Esophagus squamous epithelium (tissue), 5 donors: ENCODE data around the gene MYO18A. TPM values are rescaled to one million over a fixed set of nuclear protein-coding genes. Genes with fewer than 3 reads are reported as not detected.
"Not testable (repeated sequence)": the region's sequence is repeated elsewhere in the genome, so short reads cannot be mapped to it uniquely, and the experiment has no call there.

Experiments used
- DNase-seq: peaks from one replicate; lab custom pipeline; 2025; lab: John Stamatoyannopoulos, UW
- H3K27ac ChIP-seq, 4 donors: fragments of 200-600 bp; sonication (generic); one replicate each; pipeline ENCODE4 v1.5.1; 2016 to 2019; ENCODE audit warnings: mild to moderate bottlenecking in 1 of 4
- H3K27me3 ChIP-seq, 4 donors: fragments of 200-600 bp; sonication (generic); 1 replicate in 3 of 4; 2 replicates in 1 of 4; pipeline versions ENCODE4 v1.5.1 to v1.6.0; 2017 to 2021; ENCODE audit warnings: antibody characterized with exemption in 1 of 4
- H3K36me3 ChIP-seq, 3 donors: fragments of 200-600 bp; sonication (generic); one replicate each; pipeline ENCODE4 v1.5.1; 2016 to 2019
- H3K4me1 ChIP-seq, 3 donors: fragments of 200-600 bp; sonication (generic); one replicate each; pipeline ENCODE4 v1.5.1; 2017 to 2019
- H3K4me3 ChIP-seq, 4 donors: fragments of 200-600 bp; sonication (generic); 1 replicate in 3 of 4; 2 replicates in 1 of 4; pipeline ENCODE4 v1.5.1; 2016 to 2019; ENCODE audit warnings: mild to moderate bottlenecking in 2 of 4, moderate library complexity in 1 of 4
- H3K9me3 ChIP-seq, 3 donors: fragments of 200-600 bp; sonication (generic); one replicate each; pipeline ENCODE4 v1.5.1; 2016 to 2019
- POLR2A ChIP-seq, 4 donors: fragments of 450-650 bp; IDR thresholded peaks; one replicate each; pipeline ENCODE4 v1.6.1; 2017; ENCODE audit warnings: antibody characterized with exemption in 4 of 4, mild to moderate bottlenecking in 4 of 4, moderate library complexity in 3 of 4
- WGBS, 2 donors: methylation state at CpG; one replicate each; pipeline ENCODE4 v1.1.5; 2018; 5-methylcytosine and 5-hydroxymethylcytosine counted together
- intact Hi-C: fragments of 100-400 bp; cut with DNase I; formaldehyde crosslinking; loops from one replicate; pipeline ENCODE4 v1.15.0; 2022
- total RNA-seq, 4 donors: library from RNA; depleted of rRNA; stranded (reverse); fragments of >200 nt; gene quantifications; one replicate each; pipeline ENCODE4 v1.1.0, GENCODE V29; 2016
- TF ChIP-seq, protein P1 (sequence below), 6 experiments: fragments of 450-650 bp in 4 of 6; fragments of 200-600 bp in 2 of 6; sonication (generic) in 2 of 6; IDR thresholded peaks; one replicate each; pipeline ENCODE4 v1.5.1; 2016 to 2019; ENCODE audit warnings: antibody characterized with exemption in 6 of 6, mild to moderate bottlenecking in 4 of 6, moderate library complexity in 4 of 6
- donor health status: DM: yes; HTN: yes; CAD: no.

The MYO18A gene
- total RNA-seq, 4 donors from 2014 or later, result 44.0 to 74.9 (median 68.5) TPM

DNA sequence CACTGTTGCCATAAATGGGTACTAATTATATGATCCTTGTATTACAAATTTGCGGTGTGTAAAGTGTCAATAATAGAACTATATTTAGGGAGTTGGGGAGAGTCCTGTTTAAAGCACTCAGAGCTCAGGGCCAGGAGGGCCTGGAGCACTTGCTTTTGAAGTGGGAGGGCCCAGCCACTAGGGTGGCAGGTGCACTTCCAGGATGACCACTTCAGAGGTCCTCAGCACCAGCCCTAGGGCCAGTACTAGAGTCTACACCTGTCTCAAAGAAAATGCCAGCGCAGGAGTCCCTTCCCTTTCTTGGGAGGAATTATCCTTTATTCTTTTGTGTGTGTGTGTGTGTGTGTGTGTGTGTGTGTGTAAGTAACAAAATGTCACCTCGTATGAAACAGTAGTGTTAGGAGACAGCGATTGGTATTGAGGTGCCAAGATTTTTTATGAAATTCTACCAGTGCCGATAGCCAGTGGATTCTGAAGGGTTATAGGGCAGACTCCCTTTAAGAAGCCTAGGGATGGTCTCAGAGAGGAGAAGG lies 31.9 kb downstream of the MYO18A start:
- peaks cover 26 to 71% (median 40%) of the 10 kb centered on the region in 3 donors for H3K4me1 ChIP-seq
- no peak for DNase-seq
- H3K9me3 ChIP-seq, result no peaks in the 10 kb centered on the region
- peaks cover 0 to under 1% (median 0%) of the 10 kb centered on the region in 3 donors for H3K36me3 ChIP-seq
- WGBS, 2 donors, result 26 to 31% methylated on average over 5 of the region's 5 CpGs
- intact Hi-C loops, result loop anchor here (5.0 kb wide), 2 partner anchors 34 to 69 kb away; partner anchors contain the start of gene MYO18A
- no peak for TF ChIP-seq POLR2A (IDR thresholded peaks at IDR 0.05)
- TF ChIP-seq, protein P1, sequence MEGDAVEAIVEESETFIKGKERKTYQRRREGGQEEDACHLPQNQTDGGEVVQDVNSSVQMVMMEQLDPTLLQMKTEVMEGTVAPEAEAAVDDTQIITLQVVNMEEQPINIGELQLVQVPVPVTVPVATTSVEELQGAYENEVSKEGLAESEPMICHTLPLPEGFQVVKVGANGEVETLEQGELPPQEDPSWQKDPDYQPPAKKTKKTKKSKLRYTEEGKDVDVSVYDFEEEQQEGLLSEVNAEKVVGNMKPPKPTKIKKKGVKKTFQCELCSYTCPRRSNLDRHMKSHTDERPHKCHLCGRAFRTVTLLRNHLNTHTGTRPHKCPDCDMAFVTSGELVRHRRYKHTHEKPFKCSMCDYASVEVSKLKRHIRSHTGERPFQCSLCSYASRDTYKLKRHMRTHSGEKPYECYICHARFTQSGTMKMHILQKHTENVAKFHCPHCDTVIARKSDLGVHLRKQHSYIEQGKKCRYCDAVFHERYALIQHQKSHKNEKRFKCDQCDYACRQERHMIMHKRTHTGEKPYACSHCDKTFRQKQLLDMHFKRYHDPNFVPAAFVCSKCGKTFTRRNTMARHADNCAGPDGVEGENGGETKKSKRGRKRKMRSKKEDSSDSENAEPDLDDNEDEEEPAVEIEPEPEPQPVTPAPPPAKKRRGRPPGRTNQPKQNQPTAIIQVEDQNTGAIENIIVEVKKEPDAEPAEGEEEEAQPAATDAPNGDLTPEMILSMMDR (IDR thresholded peaks at IDR 0.05), result no peak
- peak overlapping the region; percentile 82 to 90 (median 88) for H3K27ac ChIP-seq
- H3K4me3 ChIP-seq, result peak overlapping the region; percentile 35 to 76 (median 54)
- no peaks in the 10 kb centered on the region for H3K27me3 ChIP-seq

DNA sequence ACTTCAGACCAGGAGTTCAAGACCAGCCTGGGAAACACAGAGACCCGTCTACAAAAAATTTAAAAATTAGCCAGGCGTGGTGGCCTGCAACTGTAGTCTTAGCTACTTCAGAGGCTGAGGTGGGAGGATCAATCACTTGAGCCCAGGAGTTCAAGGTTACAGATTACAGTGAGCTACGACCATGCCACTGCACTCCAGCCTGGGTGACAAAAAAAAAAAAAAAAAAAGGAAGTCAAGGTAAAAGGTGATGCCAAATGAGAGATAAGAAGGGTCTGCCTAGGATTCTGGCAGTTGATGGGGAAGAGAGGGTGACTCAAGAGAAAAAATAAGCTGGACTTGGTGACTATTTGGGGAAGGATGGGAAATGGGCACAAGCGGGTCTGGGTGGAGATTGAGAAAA lies 32.5 kb downstream of the MYO18A start:
- H3K9me3 ChIP-seq, result no peaks in the 10 kb centered on the region
- no peak overlapping the region for H3K4me3 ChIP-seq
- H3K36me3 ChIP-seq, result no peaks in the 10 kb centered on the region
- WGBS, 2 donors, result 88 to 89% methylated on average over 4 of the region's 4 CpGs
- intact Hi-C loops, result loop anchor here (5.0 kb wide), 2 partner anchors 35 to 70 kb away; partner anchors contain the start of gene MYO18A
- H3K27me3 ChIP-seq, result no peaks in the 10 kb centered on the region
- peak overlapping the region in 2 of 4 donors; percentile 86 to 90 for H3K27ac ChIP-seq
- DNase-seq, result no peak
- TF ChIP-seq POLR2A (IDR thresholded peaks at IDR 0.05), result no peak
- TF ChIP-seq, protein P1 (IDR thresholded peaks at IDR 0.05), result no peak
- peaks cover 26 to 71% (median 40%) of the 10 kb centered on the region in 3 donors for H3K4me1 ChIP-seq

DNA sequence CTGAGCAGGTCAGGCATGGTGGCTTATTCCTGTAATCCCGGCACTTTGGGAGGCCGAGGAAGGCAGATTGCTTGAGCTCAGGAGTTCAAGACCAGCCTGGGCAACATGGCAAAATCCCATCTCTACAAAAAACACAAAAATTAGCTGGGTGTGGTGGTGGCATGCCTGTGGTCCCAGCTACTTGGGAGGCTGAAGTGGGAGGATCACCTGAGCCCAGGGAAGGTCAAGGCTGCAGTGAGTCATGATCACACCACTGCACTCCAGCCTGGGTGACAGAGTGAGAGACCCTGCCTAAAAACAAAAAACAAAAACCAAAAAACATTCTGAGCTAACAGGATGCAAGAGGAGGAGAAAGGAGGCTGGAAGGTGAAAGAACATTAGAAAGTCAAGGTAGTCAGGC lies 33.0 kb downstream of the MYO18A start:
- Histone ChIP-seq H3K4me1 (peaks cover 26 to 73% (median 42%) of the 10 kb centered on the region in 3 donors), H3K27ac (peak overlapping the region in 1 of 4 donors; percentile 5)
- not testable (repeated sequence) for H3K36me3 ChIP-seq, H3K9me3 ChIP-seq, H3K4me3 ChIP-seq, H3K27me3 ChIP-seq, DNase-seq
- intact Hi-C loops, result loop anchor here (5.0 kb wide), 2 partner anchors 35 to 70 kb away; partner anchors contain the start of gene MYO18A
- 40 to 83% methylated on average over 1 to 2 of the region's 2 CpGs for WGBS, 2 donors

DNA sequence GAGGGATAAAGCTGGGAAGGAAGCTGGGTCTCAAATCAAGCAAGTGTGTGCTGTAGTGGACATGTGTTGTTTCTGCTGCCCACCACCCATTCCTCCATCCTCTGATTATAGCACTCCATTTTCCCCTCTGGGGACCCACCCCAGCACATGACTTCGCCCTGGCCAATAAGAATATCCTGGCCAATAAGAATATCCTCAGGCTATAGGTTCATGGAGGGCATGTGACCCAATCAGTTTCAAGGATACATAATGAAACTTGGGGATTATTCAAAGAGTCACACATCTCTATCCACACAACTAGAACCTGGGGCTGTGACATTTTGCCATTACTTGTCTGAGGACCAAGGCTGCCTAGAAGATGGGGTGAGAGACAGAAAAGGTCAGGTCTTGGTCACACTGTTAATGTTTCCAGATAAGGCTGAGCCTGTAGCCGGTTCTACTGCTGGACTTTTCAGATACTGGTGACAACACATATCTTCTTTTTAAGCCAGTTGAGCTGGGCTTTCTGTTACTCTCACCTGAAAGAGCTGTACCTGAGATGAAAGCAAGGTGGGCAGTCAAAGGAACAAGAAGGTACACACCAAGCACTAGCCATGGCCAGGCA lies 33.7 kb downstream of the MYO18A start:
- 67 to 85% methylated on average over 2 of the region's 2 CpGs for WGBS, 2 donors

DNA sequence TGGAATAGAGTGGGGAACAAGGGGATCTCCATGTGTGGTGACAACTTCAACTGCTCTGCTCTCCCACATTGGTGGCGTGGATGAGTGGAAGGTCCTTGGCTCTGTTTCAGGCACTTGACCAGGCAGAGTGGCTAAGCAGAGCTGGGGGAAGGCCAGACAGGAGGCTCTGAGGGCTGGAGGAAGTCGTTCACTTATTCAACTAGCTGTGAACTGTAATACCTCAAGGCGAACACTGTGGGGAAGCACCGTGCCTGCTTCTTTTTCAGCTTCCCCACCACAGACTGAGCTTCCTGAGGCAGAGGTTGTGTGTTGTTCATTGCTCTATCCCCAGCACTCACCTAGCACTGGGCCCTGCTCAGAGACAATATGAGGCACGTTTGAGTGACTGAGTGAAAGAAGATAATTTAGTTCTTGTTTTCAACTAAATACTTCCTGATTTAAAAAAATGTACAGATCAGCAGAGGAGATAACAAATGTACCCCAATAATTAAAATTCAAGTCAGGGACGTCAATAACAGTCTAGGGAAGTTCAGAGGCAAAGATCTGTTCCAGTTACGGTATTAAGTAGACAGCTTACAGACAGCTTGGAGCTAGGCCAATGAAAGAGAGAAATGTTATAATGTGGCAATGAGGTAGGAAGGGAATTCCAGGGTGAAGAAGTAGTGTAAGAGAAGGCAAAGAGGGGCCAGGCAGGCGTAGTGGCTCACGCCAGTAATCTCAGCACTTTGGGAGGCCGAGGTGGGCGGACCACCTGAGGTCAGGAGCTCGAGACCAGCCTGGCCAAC lies 34.7 kb downstream of the MYO18A start:
- WGBS, 2 donors, result 38 to 45% methylated on average over 12 of the region's 12 CpGs
- H3K4me1 ChIP-seq, result peaks cover 29 to 72% (median 44%) of the 10 kb centered on the region in 3 donors
- no peak for TF ChIP-seq POLR2A (IDR thresholded peaks at IDR 0.05)
- TF ChIP-seq, protein P1 (IDR thresholded peaks at IDR 0.05), result peak; percentile 43 to 71 (median 64)
- H3K36me3 ChIP-seq, result no peaks in the 10 kb centered on the region
- no peaks in the 10 kb centered on the region for H3K9me3 ChIP-seq
- H3K27ac ChIP-seq, result peak overlapping the region; percentile 20 to 44 (median 39)
- intact Hi-C loops, result loop anchor here (5.0 kb wide), 2 partner anchors 37 to 72 kb away; partner anchors contain the start of gene MYO18A
- DNase-seq, result no peak
- no peaks in the 10 kb centered on the region for H3K27me3 ChIP-seq
- no peak overlapping the region for H3K4me3 ChIP-seq

More for the DNA sequence above, 33.7 kb downstream of the MYO18A start:
- Histone ChIP-seq H3K27me3 (no peaks in the 10 kb centered on the region), H3K36me3 (no peaks in the 10 kb centered on the region), H3K9me3 (no peaks in the 10 kb centered on the region), H3K27ac (peak overlapping the region in 1 of 4 donors; percentile 5), H3K4me1 (peaks cover 26 to 72% (median 43%) of the 10 kb centered on the region in 3 donors), H3K4me3 (no peak overlapping the region)
- TF ChIP-seq, protein P1 (IDR thresholded peaks at IDR 0.05), result no peak
- no peak for TF ChIP-seq POLR2A (IDR thresholded peaks at IDR 0.05)
- no peak for DNase-seq
- intact Hi-C loops, result loop anchor here (5.0 kb wide), 2 partner anchors 36 to 71 kb away; partner anchors contain the start of gene MYO18A
